ENCODE measurements around the gene MIB2. TPM values are rescaled to one million over a fixed set of nuclear protein-coding genes. Genes with fewer than 3 reads are reported as not detected.

MIB2 gene
- total RNA-seq, 4 donors from 2014 or later, result 80.0 to 99.8 (median 96.6) TPM

DNA sequence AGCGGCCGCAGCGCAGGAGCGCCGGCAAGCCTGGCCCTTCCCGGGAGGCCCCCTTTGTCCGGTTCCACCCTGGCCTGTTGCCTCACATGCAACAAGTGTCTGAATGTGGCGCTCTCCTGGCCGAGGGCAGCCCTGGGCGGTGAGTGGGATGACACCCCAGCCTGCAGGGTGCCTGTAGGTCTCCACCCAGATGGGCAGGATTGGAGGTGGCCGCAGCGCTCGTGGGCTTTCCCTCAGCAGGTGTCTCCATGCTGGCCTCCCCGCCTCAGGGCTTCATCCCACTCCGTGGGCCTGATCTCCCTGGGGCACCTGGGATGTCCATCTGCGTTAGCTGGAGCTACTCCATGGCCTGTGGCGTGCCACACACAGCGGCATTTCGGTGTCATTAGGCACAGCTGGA is 1.5 kb downstream of the MIB2 start:
- TF ChIP-seq POLR2A (IDR thresholded peaks at IDR 0.05) (no peak), CTCF (IDR thresholded peaks at IDR 0.05) (no peak)
- Histone ChIP-seq H3K27ac (peak overlapping the region in 3 of 4 donors; percentile 99 to 100 (median 99)), H3K36me3 (peaks cover 0 to 36% (median 3%) of the 10 kb centered on the region in 3 donors), H3K27me3 (no peaks in the 10 kb centered on the region), H3K4me1 (peaks cover 25 to 65% (median 26%) of the 10 kb centered on the region in 3 donors), H3K9me3 (no peaks in the 10 kb centered on the region), H3K4me3 (peak overlapping the region; percentile 90 to 100 (median 92))
- intact Hi-C loops (cut with DNase I), result no loop called here
- WGBS, 2 donors, result 80 to 85% methylated on average over 1 to 10 of the region's 19 CpGs
- no peak for DNase-seq

GRCh38 chr1:1617516-1617915 is 2.2 kb downstream of the MIB2 start:
- no peaks in the 10 kb centered on the region for H3K9me3 ChIP-seq
- intact Hi-C loops (cut with DNase I), result no loop called here
- peaks cover 26 to 68% (median 28%) of the 10 kb centered on the region in 3 donors for H3K4me1 ChIP-seq
- no peak overlapping the region for H3K4me3 ChIP-seq
- H3K36me3 ChIP-seq, result peaks cover 0 to 36% (median 3%) of the 10 kb centered on the region in 3 donors
- H3K27ac ChIP-seq, result no peak overlapping the region
- DNase-seq, result no peak
- H3K27me3 ChIP-seq, result no peaks in the 10 kb centered on the region
- no peak for TF ChIP-seq CTCF (IDR thresholded peaks at IDR 0.05)
- WGBS, 2 donors, result 84 to 89% methylated on average over 7 to 10 of the region's 11 CpGs

GRCh38 chr1:1617925-1618324 is 2.6 kb downstream of the MIB2 start:
- 92 to 93% methylated on average over 2 to 4 of the region's 6 CpGs for WGBS, 2 donors
- Histone ChIP-seq H3K4me1 (peaks cover 28 to 72% (median 29%) of the 10 kb centered on the region in 3 donors), H3K36me3 (peaks cover 0 to 36% (median 3%) of the 10 kb centered on the region in 3 donors), H3K27me3 (no peaks in the 10 kb centered on the region), H3K9me3 (no peaks in the 10 kb centered on the region), H3K4me3 (no peak overlapping the region), H3K27ac (no peak overlapping the region)
- intact Hi-C loops (cut with DNase I), result no loop called here
- DNase-seq, result no peak
- TF ChIP-seq CTCF (IDR thresholded peaks at IDR 0.05) (no peak), POLR2A (IDR thresholded peaks at IDR 0.05) (no peak)

DNA sequence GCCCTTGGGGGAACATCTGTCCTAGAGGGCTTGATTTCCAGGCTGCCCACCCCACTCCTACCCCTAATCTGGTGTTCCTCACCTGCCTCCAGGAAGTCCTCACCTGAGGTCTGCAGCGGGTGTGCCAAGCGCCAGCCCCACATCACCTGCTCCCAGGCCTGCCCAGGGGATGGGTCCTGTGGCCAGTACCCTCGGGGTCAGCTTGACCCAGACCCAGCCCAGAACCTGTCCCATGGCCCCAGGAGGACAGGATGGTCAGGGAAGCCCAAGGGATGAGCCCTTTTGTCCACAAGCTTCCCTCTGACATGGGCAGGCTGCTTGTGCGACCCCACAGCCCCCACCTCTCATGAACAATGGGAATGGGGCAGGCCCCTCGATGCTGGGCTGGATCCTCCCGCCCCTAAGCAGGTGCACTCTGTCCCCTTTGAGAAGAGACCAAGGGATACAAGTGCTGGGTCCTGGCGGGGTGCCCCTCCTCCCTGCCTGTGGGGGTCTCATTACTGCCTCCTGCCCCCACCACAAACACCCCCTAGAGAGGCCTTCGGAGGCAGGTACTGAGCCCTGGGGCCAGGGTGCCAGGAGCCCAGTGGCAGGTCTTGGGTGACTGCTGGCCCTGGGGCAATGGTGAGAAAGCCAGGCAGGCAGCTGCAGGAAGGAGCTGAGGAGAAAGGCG is 3.2 kb downstream of the MIB2 start:
- no peak for DNase-seq
- no peaks in the 10 kb centered on the region for H3K27me3 ChIP-seq
- peaks cover 27 to 75% (median 28%) of the 10 kb centered on the region in 3 donors for H3K4me1 ChIP-seq
- no peak for TF ChIP-seq POLR2A (IDR thresholded peaks at IDR 0.05)
- no peak for TF ChIP-seq CTCF (IDR thresholded peaks at IDR 0.05)
- H3K27ac ChIP-seq, result no peak overlapping the region
- WGBS, 2 donors, result 100% methylated on average over 1 of the region's 9 CpGs; no CpG with 5 or more reads in 1 of the 2 donors
- peaks cover 0 to 33% (median 3%) of the 10 kb centered on the region in 3 donors for H3K36me3 ChIP-seq
- no peaks in the 10 kb centered on the region for H3K9me3 ChIP-seq
- intact Hi-C loops (cut with DNase I), result no loop called here
- H3K4me3 ChIP-seq, result no peak overlapping the region

DNA sequence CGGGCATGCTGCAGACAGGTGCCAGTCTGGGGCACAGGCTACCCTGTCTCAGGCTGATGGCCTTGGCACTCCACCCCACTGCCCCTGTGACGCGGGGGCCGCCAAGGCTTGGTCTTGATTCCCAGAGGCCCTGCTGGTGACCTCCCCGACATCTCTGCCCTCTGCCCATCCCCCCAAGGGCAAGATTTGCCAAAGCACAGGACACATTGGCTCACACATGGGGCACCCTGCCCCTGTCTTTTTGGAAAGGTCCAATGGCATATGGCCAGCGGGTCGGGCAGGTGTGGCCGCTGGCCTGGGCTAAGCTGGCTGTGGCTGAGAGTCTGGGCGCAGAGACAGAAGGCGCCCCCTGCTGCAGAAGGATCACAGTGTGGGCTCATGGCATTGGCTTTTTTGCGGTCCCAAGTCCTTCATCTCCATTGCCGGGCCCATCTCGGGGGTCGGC is 4.6 kb downstream of the MIB2 start:
- no peak overlapping the region for H3K4me3 ChIP-seq
- TF ChIP-seq CTCF (IDR thresholded peaks at IDR 0.05), result peak in 1 of 6 experiments; percentile 22
- no peak for TF ChIP-seq POLR2A (IDR thresholded peaks at IDR 0.05)
- DNase-seq, result no peak
- H3K9me3 ChIP-seq, result no peaks in the 10 kb centered on the region
- H3K27ac ChIP-seq, result no peak overlapping the region
- peaks cover 15 to 61% (median 17%) of the 10 kb centered on the region in 3 donors for H3K4me1 ChIP-seq
- H3K36me3 ChIP-seq, result peaks cover 0 to 45% (median 3%) of the 10 kb centered on the region in 3 donors
- intact Hi-C loops (cut with DNase I), result no loop called here
- no peaks in the 10 kb centered on the region for H3K27me3 ChIP-seq
- WGBS, 2 donors, result 87 to 89% methylated on average over 3 to 7 of the region's 14 CpGs

Data from esophagus squamous epithelium (tissue), 5 donors.